Neural crest cell (in vitro differentiated cells): Measurements from ENCODE around the gene CFL2. TPM values are rescaled to one million over a fixed set of nuclear protein-coding genes. Genes with fewer than 3 reads are reported as not detected.

Experiments used
- DNase-seq: peaks from one replicate; pipeline ENCODE4 v3.0.0; 2021; ENCODE audit warnings: low read depth, mixed read lengths, low spot score
- H3K27ac Mint-ChIP-seq: one replicate; pipeline ENCODE4 v1.8.0; 2021; ENCODE audit warnings: mild to moderate bottlenecking, mixed read lengths; ENCODE audit not compliant: unreplicated experiment
- H3K27me3 Mint-ChIP-seq: 2 replicates; pipeline ENCODE4 v1.8.0; 2021; ENCODE audit warnings: low read depth, mild to moderate bottlenecking, mixed read lengths
- H3K36me3 Mint-ChIP-seq: 2 replicates; pipeline ENCODE4 v1.8.0; 2021; ENCODE audit warnings: low read depth, mild to moderate bottlenecking, mixed read lengths
- H3K4me1 Mint-ChIP-seq: 2 replicates; pipeline ENCODE4 v1.8.0; 2021; ENCODE audit warnings: mixed read lengths
- H3K4me3 Mint-ChIP-seq: one replicate; pipeline ENCODE4 v1.8.0; 2021; ENCODE audit warnings: mild to moderate bottlenecking, mixed read lengths
- H3K9me3 Mint-ChIP-seq: 2 replicates; pipeline ENCODE4 v1.8.0; 2021; ENCODE audit warnings: mixed read lengths
- total RNA-seq: library from RNA; stranded (reverse); gene quantifications from 2 replicates; pipeline ENCODE4 v1.2.1, GENCODE V29; 2021
- TF ChIP-seq, protein P1 (sequence below): fragments of 200-600 bp; sonication (generic); conservative IDR thresholded peaks from 2 replicates; pipeline ENCODE4 v1.5.0; 2021; ENCODE audit warnings: antibody characterized with exemption, mild to moderate bottlenecking

Gene CFL2
- total RNA-seq, 1 donor from 2014 or later: 56.5 TPM

DNA sequence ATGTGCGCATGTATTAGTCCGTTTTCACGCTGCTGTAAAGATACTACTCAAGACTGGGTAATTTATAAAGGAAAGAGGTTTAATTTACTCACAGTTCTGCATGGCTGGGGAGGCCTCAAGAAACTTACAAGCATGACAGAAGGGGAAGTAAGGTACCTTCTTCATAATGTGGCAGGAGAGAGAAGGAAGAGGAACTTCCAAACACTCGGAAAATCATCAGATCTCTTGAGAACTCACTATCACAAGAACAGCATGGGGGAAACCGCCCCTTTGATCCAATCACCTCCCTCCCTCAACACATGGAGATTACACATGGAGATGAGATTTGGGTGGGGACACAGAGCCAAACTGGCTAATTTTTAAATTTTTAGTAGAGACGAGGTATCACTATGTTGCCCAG is 42.7 kb downstream of the CFL2 start:
- no peak for DNase-seq
- Mint-ChIP-seq H3K27ac (no peak overlapping the region), H3K4me1 (no peaks in the 10 kb centered on the region), H3K27me3 (no peaks in the 10 kb centered on the region), H3K4me3 (no peak overlapping the region), H3K36me3 (no peaks in the 10 kb centered on the region), H3K9me3 (no peaks in the 10 kb centered on the region)
- TF ChIP-seq, protein P1, sequence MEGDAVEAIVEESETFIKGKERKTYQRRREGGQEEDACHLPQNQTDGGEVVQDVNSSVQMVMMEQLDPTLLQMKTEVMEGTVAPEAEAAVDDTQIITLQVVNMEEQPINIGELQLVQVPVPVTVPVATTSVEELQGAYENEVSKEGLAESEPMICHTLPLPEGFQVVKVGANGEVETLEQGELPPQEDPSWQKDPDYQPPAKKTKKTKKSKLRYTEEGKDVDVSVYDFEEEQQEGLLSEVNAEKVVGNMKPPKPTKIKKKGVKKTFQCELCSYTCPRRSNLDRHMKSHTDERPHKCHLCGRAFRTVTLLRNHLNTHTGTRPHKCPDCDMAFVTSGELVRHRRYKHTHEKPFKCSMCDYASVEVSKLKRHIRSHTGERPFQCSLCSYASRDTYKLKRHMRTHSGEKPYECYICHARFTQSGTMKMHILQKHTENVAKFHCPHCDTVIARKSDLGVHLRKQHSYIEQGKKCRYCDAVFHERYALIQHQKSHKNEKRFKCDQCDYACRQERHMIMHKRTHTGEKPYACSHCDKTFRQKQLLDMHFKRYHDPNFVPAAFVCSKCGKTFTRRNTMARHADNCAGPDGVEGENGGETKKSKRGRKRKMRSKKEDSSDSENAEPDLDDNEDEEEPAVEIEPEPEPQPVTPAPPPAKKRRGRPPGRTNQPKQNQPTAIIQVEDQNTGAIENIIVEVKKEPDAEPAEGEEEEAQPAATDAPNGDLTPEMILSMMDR: no peak

GRCh38 chr14:34668111-34668510 is 46.3 kb downstream of the CFL2 start:
- no peaks in the 10 kb centered on the region for H3K27me3 Mint-ChIP-seq
- no peaks in the 10 kb centered on the region for H3K36me3 Mint-ChIP-seq
- no peak overlapping the region for H3K4me3 Mint-ChIP-seq
- no peaks in the 10 kb centered on the region for H3K4me1 Mint-ChIP-seq
- DNase-seq: no peak
- no peaks in the 10 kb centered on the region for H3K9me3 Mint-ChIP-seq
- H3K27ac Mint-ChIP-seq: no peak overlapping the region
- TF ChIP-seq, protein P1: no peak

GRCh38 chr14:34667007-34667406 is 47.4 kb downstream of the CFL2 start:
- no peaks in the 10 kb centered on the region for H3K9me3 Mint-ChIP-seq
- no peak for DNase-seq
- H3K36me3 Mint-ChIP-seq: no peaks in the 10 kb centered on the region
- no peaks in the 10 kb centered on the region for H3K4me1 Mint-ChIP-seq
- no peak overlapping the region for H3K27ac Mint-ChIP-seq
- no peak overlapping the region for H3K4me3 Mint-ChIP-seq
- TF ChIP-seq, protein P1: no peak
- H3K27me3 Mint-ChIP-seq: no peaks in the 10 kb centered on the region

- no peak for DNase-seq
- no peak overlapping the region for H3K27ac Mint-ChIP-seq
- TF ChIP-seq, protein P1: no peak
Measured at GRCh38 chr14:34665785-34666435, 48.5 kb downstream of the CFL2 start.

DNA sequence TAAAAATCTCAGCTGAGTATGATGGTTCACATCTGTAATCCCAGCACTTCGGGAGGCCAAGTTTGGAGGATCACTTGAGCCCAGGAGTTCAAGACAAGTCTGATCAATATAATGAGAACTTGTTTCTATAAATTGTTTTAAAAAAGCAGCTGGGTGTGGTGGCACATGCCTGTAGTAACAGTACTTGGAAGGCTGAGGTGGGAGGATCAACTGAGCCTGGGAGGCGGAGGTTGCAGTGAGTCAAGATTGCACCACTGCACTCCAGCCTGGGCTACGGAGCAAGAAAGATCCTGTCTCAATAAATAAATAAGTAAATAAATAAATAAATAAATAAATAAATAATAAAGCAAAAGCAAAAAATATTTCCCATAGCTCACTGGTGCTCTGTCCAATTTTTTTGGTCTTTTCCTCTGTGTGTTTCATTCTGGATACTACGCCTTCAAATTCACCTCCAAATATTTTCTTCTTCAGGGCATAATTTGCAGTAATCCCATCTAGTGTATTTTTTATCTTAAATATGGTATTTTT is 51.8 kb downstream of the CFL2 start:
- TF ChIP-seq, protein P1: no peak
- Mint-ChIP-seq H3K4me3 (no peak overlapping the region), H3K4me1 (no peaks in the 10 kb centered on the region), H3K36me3 (no peaks in the 10 kb centered on the region), H3K27ac (no peak overlapping the region), H3K27me3 (no peaks in the 10 kb centered on the region), H3K9me3 (peaks cover 5% of the 10 kb centered on the region)
- DNase-seq: no peak

More at GRCh38 chr14:34665785-34666435, 48.5 kb downstream of the CFL2 start:
- no peaks in the 10 kb centered on the region for H3K36me3 Mint-ChIP-seq
- no peak overlapping the region for H3K4me3 Mint-ChIP-seq
- H3K9me3 Mint-ChIP-seq: peaks cover 2% of the 10 kb centered on the region
- H3K4me1 Mint-ChIP-seq: no peaks in the 10 kb centered on the region
- H3K27me3 Mint-ChIP-seq: no peaks in the 10 kb centered on the region
